Activated naive CD8-positive, alpha-beta T cell treated with anti-CD3 and anti-CD28 coated beads, Interleukin-2, amount 50 U/mL, for 24 hours (primary cell): Measurements from ENCODE around the gene NBR1.
"Not testable (repeated sequence)": the region's sequence is repeated elsewhere in the genome, so short reads cannot be mapped to it uniquely, and the experiment has no call there.

Experiments used
- ATAC-seq: fragments of 150-1000 bp; cut with Tn5 transposase; one replicate; pipeline ENCODE4 v1.10.0; 2021
- DNase-seq: peaks from one replicate; pipeline ENCODE4 v3.0.0; 2021
- H3K27ac Mint-ChIP-seq: one replicate; pipeline ENCODE4 v1.8.0; 2021; ENCODE audit warnings: mild to moderate bottlenecking, mixed read lengths
- H3K27me3 Mint-ChIP-seq: one replicate; pipeline ENCODE4 v1.8.0; 2021; ENCODE audit warnings: mixed read lengths
- H3K36me3 Mint-ChIP-seq: one replicate; pipeline ENCODE4 v1.8.0; 2021; ENCODE audit warnings: low read depth, mixed read lengths
- H3K4me1 Mint-ChIP-seq: one replicate; pipeline ENCODE4 v1.8.0; 2021; ENCODE audit warnings: mixed read lengths
- H3K4me3 Mint-ChIP-seq: one replicate; pipeline ENCODE4 v1.8.0; 2021; ENCODE audit warnings: mild to moderate bottlenecking, moderate library complexity, mixed read lengths
- H3K9me3 Mint-ChIP-seq: one replicate; pipeline ENCODE4 v1.8.0; 2021; ENCODE audit warnings: mixed read lengths

Gene NBR1, protein sequence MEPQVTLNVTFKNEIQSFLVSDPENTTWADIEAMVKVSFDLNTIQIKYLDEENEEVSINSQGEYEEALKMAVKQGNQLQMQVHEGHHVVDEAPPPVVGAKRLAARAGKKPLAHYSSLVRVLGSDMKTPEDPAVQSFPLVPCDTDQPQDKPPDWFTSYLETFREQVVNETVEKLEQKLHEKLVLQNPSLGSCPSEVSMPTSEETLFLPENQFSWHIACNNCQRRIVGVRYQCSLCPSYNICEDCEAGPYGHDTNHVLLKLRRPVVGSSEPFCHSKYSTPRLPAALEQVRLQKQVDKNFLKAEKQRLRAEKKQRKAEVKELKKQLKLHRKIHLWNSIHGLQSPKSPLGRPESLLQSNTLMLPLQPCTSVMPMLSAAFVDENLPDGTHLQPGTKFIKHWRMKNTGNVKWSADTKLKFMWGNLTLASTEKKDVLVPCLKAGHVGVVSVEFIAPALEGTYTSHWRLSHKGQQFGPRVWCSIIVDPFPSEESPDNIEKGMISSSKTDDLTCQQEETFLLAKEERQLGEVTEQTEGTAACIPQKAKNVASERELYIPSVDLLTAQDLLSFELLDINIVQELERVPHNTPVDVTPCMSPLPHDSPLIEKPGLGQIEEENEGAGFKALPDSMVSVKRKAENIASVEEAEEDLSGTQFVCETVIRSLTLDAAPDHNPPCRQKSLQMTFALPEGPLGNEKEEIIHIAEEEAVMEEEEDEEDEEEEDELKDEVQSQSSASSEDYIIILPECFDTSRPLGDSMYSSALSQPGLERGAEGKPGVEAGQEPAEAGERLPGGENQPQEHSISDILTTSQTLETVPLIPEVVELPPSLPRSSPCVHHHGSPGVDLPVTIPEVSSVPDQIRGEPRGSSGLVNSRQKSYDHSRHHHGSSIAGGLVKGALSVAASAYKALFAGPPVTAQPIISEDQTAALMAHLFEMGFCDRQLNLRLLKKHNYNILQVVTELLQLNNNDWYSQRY

DNA sequence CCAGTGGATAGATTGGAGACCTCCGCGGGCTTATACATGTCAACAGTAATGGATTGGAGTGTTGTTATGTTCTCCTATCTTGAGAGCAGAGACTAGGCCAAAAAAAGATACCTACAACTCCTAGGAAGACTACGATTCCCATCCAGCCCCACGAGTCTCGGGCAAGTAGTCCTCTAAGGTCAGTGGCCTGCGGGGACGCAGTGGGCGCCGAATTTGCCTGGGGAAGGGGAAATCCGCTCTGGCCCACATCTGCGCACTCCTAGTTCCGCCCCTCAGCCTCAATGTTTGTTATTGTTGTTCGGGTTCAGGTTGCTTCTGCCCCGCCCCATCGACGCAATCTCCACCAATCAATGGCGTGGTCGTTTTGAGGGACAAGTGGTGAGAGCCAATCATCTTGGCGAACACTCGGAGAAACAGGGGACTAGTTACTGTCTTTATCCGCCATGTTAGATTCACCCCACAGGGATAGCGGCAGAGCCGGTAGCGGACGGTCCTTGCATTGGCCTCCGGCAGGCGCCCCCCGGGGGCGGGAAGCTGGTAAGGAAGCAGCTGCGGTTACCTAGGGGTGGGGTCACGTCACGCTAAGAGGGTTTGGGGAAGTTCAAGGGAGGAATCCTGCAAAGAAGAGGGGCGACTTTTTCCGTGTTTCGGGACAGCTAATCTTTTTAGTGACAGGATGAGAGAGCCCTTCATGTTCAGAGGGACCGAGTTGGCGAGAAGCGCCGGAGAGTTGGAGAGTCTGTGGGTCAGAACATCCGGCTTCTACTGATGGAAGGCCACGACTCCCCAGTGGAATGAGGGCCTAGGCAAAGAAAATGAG, at the start of gene NBR1:
Gene NBR1 (plus strand): TSS at position 449 of the 820 bp plus-strand sequence. CDS start 4,586 bp downstream, outside the sequence.
- peak; percentile 84 for ATAC-seq
- H3K4me1 Mint-ChIP-seq: peaks cover 36% of the 10 kb centered on the region
- H3K36me3 Mint-ChIP-seq: peaks cover 1% of the 10 kb centered on the region
- H3K9me3 Mint-ChIP-seq: no peaks in the 10 kb centered on the region
- DNase-seq: peak; percentile 91
- H3K27me3 Mint-ChIP-seq: no peaks in the 10 kb centered on the region
- H3K27ac Mint-ChIP-seq: no peak within 1 kb of the TSS
- H3K4me3 Mint-ChIP-seq: no peak within 1 kb of the TSS

DNA sequence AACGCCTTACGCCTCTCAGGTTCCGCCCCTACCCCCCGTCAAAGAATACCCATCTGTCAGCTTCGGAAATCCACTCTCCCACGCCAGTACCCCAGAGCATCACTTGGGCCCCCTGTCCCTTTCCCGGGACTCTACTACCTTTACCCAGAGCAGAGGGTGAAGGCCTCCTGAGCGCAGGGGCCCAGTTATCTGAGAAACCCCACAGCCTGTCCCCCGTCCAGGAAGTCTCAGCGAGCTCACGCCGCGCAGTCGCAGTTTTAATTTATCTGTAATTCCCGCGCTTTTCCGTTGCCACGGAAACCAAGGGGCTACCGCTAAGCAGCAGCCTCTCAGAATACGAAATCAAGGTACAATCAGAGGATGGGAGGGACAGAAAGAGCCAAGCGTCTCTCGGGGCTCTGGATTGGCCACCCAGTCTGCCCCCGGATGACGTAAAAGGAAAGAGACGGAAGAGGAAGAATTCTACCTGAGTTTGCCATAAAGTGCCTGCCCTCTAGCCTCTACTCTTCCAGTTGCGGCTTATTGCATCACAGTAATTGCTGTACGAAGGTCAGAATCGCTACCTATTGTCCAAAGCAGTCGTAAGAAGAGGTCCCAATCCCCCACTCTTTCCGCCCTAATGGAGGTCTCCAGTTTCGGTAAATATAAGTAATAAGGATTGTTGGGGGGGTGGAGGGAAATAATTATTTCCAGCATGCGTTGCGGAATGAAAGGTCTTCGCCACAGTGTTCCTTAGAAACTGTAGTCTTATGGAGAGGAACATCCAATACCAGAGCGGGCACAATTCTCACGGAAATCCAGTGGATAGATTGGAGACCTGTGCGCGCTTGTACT, 45.7 kb upstream of the NBR1 start, which contains the start of gene BRCA1:
Gene BRCA1 (minus strand): TSS at position 232 of the 834 bp plus-strand sequence. CDS start 1,268 bp downstream, outside the sequence.
- Mint-ChIP-seq H3K27me3 (peaks cover 3% of the 10 kb centered on the region), H3K36me3 (peaks cover 37% of the 10 kb centered on the region), H3K9me3 (no peaks in the 10 kb centered on the region), H3K4me1 (peaks cover 39% of the 10 kb centered on the region), H3K4me3 (peak within 1 kb of the TSS; percentile 98), H3K27ac (peak within 1 kb of the TSS; percentile 100)
- DNase-seq (peak; percentile 94), ATAC-seq (peak; percentile 99)

DNA sequence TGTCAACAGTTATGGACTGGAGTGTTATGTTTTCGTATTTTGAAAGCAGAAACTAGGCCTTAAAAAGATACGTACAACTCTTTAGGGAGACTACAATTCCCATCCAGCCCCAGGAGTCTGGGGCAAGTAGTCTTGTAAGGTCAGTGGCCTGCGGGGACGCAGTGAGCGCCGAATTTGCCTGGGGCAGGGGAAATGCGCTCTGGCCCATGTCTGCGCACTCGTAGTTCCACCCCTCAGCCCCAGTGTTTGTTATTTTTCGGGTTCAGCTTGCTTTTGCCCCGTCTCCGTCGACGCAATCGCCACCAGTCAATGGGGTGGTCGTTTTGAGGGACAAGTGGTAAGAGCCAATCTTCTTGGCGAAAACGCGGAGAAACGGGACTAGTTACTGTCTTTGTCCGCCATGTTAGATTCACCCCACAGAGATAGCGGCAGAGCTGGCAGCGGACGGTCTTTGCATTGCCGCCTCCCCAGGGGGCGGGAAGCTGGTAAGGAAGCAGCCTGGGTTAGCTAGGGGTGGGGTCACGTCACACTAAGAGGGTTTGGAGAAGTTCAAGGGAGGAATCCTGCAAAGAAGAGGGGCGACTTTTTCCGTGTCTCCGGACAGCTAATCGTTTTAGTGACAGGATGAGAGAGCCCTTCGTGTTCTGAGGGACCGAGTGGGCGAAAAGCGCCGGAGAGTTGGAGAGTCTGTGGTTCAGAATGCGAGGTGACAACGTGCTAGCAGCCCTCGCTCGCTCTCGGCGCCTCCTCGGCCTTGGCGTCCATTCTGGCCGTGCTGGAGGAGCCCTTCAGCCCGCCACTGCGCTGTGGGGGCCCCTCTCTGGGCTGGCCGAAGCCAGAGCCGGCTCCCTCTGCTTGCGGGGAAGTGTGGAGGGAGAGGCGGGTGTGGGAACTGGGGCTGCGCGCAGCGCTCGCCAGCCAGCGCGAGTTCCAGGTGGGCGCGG, 44.8 kb upstream of the NBR1 start:
- Mint-ChIP-seq H3K36me3 (peaks cover 41% of the 10 kb centered on the region), H3K4me3 (peak overlapping the region; percentile 98), H3K4me1 (peaks cover 42% of the 10 kb centered on the region), H3K9me3 (no peaks in the 10 kb centered on the region), H3K27me3 (peaks cover 3% of the 10 kb centered on the region), H3K27ac (peak overlapping the region; percentile 100)
- ATAC-seq (no peak), DNase-seq (no peak)

DNA sequence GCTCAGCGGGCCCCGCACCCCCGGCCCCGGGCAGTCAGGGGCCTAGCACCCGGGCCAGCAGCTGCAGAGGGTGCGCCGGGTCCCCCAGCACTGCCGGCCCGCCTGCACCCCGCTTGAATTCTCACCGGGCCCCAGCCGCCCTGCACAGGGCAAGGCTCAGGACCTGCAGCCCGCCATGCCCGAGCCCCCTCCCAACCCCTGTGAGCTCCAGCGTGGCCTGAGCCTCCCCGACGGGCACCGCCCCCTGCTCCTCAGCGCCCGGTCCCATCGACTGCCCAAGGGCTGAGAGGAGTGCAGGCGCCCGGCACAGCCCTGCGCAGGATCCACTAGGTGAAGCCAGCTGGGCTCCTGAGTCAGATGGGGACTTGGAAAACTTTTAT, 44.1 kb upstream of the NBR1 start:
- Mint-ChIP-seq H3K36me3 (peaks cover 39% of the 10 kb centered on the region), H3K9me3 (no peaks in the 10 kb centered on the region), H3K27ac (peak overlapping the region; percentile 73), H3K4me3 (peak overlapping the region; percentile 71), H3K4me1 (peaks cover 42% of the 10 kb centered on the region), H3K27me3 (peaks cover 3% of the 10 kb centered on the region)
- DNase-seq (no peak), ATAC-seq (no peak)

DNA sequence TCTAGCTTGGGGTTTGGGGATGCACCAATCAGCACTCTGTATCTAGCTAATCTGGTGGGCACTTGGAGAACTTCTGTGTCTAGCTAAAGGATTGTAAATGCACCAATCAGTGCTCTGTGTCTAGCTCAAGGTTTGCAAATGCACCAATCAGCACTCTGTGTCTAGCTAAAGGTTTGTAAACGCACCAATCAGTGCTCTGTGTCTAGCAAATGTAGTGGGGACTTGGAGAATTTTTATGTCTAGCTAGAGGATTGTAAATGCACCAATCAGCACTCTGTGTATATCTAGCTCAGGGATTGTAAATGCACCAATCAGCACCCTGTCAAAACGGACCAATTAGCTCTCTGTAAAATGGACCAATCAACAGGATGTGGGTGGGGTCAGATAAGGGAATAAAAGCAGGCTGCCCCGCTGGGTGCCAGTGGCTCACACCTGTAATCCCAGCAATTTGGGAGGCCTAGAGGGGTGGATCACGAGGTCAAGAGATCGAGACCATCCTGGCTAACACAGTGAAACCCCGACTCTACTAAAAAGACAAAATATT, 43.6 kb upstream of the NBR1 start:
- not testable (repeated sequence) for H3K9me3 Mint-ChIP-seq, ATAC-seq, H3K27me3 Mint-ChIP-seq, DNase-seq
- H3K4me3 Mint-ChIP-seq: peak overlapping the region; percentile 71
- H3K4me1 Mint-ChIP-seq: peaks cover 42% of the 10 kb centered on the region
- H3K36me3 Mint-ChIP-seq: peaks cover 35% of the 10 kb centered on the region
- H3K27ac Mint-ChIP-seq: peak overlapping the region; percentile 73

DNA sequence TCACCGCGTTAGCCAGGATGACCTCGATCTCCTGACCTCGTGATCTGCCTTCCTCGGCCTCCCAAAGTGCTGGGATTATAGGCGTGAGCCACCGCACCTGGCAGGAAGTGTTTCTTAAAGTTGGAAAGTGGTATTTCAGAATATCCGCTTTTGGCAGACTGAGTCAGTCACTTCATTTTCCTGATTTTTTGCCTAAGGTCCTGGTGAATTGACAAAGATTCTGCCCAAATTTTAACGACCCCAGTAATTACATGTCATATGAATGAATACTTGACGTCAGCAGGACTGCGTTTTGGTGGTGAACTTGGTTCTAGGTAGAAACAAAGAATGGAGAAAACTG, 41.4 kb upstream of the NBR1 start:
- H3K4me1 Mint-ChIP-seq: peaks cover 33% of the 10 kb centered on the region
- peaks cover 3% of the 10 kb centered on the region for H3K27me3 Mint-ChIP-seq
- no peaks in the 10 kb centered on the region for H3K9me3 Mint-ChIP-seq
- DNase-seq (no peak), ATAC-seq (no peak)
- no peak overlapping the region for H3K4me3 Mint-ChIP-seq
- no peak overlapping the region for H3K27ac Mint-ChIP-seq
- peaks cover 34% of the 10 kb centered on the region for H3K36me3 Mint-ChIP-seq

DNA sequence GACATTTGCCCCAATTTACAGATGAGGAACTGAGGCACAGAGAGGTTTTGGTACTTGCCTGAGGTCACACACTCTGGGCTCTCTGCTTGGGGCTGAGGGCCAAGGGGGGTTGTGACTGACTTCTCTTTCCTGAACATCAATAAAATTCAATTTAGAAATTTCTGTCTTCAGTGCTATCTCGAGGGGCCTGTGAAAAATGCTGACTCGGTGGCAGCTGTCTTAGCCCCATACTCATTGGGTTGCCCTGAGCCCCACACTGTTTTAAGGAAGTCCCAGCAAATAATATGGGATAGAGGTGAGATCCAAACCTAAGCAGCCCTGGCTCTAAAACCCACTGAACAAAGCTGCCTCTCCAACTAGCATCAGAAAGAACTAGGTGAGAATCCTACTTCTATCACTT, 38.9 kb upstream of the NBR1 start:
- no peak for DNase-seq
- H3K27ac Mint-ChIP-seq: no peak overlapping the region
- no peaks in the 10 kb centered on the region for H3K27me3 Mint-ChIP-seq
- peaks cover 28% of the 10 kb centered on the region for H3K4me1 Mint-ChIP-seq
- no peak for ATAC-seq
- peaks cover 35% of the 10 kb centered on the region for H3K36me3 Mint-ChIP-seq
- H3K4me3 Mint-ChIP-seq: no peak overlapping the region
- H3K9me3 Mint-ChIP-seq: no peaks in the 10 kb centered on the region

DNA sequence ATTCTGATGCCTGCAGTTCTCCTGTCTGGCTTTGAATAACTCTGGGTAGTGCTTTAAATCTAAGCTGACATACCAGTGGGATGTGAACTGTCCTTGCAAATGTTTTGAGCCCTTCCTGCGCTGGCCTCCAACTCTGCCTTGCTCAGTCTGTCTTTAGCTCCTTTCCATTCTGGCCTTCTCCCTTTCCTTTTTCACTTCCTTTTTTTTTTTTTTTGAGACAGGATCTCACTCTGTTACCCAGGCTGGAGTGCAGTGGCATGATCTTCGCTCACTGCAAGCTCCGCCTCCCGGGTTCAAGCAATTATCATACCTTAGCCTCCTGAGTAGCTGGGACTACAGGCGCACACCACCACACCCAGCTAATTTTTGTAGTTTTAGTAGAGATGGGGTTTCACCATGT, 37.6 kb upstream of the NBR1 start:
- H3K27ac Mint-ChIP-seq, ATAC-seq, DNase-seq, H3K4me3 Mint-ChIP-seq, H3K9me3 Mint-ChIP-seq, H3K27me3 Mint-ChIP-seq: not testable (repeated sequence)
- Mint-ChIP-seq H3K36me3 (peaks cover 24% of the 10 kb centered on the region), H3K4me1 (peaks cover 17% of the 10 kb centered on the region)

DNA sequence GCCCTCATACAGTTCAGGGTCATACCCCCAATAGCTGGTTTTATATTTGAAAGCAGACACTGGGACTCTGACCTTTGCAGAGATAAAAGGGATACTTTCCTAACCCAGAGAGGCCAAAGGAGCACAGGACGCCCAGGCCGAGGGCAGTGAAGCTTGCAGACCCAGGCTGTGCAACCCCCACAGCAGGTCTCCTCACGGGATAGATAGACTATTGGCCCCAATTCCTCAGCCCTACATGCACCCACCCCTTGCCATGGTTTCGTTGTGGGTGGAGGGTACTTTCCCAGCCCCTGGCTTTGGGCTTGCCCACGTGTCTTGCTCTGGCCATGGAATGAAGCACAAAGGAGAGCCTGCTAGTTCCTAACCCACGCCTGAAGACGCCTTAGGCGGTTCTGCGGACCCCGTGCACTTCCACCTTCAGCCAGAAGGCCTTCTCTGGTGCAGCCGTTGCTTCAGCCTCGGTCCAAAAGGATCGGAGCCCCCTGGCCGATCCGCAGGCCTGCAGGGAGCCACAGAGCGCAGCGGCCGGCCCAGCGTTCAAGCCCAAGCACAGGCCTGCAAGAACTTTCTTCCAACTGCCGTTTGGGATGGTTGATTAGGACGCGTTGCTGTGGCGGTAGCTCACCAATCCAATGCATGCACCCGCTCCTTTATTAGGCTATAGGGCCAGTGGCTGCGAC, 36.1 kb upstream of the NBR1 start:
- H3K36me3 Mint-ChIP-seq: peaks cover 22% of the 10 kb centered on the region
- H3K9me3 Mint-ChIP-seq: no peaks in the 10 kb centered on the region
- no peak overlapping the region for H3K27ac Mint-ChIP-seq
- no peak overlapping the region for H3K4me3 Mint-ChIP-seq
- no peak for ATAC-seq
- no peaks in the 10 kb centered on the region for H3K27me3 Mint-ChIP-seq
- DNase-seq: no peak
- peaks cover 16% of the 10 kb centered on the region for H3K4me1 Mint-ChIP-seq

DNA sequence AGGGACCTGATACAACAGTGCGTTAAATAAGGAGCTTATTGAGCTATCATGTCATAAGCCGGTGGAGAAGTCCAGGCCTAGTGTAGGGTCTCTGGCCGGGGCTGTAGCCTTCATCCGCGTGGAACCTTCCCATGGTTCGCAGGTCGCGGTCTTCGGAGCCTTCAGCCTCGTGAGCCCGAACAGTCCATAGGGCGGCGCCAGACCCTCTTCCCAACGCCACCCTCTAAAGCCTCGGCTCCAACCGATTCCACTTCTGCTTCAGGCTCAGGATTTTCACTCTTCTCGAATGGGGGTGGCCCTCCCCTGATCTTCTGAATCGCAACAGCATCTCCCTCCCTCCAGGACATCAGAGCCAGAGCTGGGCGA, 35.6 kb upstream of the NBR1 start:
- Mint-ChIP-seq H3K27ac (no peak overlapping the region), H3K27me3 (no peaks in the 10 kb centered on the region), H3K4me1 (peaks cover 16% of the 10 kb centered on the region), H3K9me3 (no peaks in the 10 kb centered on the region), H3K36me3 (peaks cover 22% of the 10 kb centered on the region), H3K4me3 (no peak overlapping the region)
- DNase-seq (no peak), ATAC-seq (no peak)

DNA sequence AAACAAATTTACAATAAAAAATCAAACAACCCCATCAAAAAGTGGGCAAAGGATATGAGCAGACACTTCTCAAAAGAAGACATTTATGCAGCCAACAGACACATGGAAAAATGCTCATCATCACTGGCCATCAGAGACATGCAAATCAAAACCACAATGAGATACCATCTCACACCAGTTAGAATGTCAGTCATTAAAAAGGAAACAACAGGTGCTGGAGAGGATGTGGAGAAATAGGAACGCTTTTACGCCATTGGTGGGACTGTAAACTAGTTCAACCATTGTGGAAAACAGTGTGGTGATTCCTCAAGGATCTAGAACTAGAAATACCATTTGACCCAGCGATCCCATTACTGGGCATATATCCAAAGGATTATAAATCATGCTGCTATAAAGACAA, 34.4 kb upstream of the NBR1 start:
- not testable (repeated sequence) for H3K4me3 Mint-ChIP-seq, H3K27me3 Mint-ChIP-seq, DNase-seq, ATAC-seq, H3K9me3 Mint-ChIP-seq
- H3K36me3 Mint-ChIP-seq: peaks cover 18% of the 10 kb centered on the region
- H3K4me1 Mint-ChIP-seq: peaks cover 13% of the 10 kb centered on the region
- H3K27ac Mint-ChIP-seq: peak overlapping the region; percentile 62

DNA sequence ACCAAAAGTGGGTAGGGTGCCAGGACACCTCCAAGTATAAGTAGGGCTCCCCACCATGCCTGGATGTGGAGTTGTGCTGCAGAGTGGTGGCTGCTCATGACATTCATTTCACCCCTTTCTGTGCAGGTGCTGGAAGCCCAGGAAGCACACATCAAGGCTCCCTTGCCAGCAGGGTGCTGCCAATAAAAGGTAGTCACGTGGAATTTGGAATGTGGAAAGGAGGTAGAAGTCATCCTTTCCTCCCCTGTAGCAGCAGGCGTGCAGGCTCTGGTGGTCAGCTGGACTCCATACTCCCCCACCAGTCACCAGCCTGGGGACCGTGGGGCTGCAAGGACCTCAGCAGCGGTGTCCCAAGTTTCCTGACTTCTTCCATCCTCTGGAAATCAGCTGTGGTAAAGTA, 32.5 kb upstream of the NBR1 start:
- H3K9me3 Mint-ChIP-seq, DNase-seq, H3K27ac Mint-ChIP-seq, H3K4me3 Mint-ChIP-seq, ATAC-seq, H3K27me3 Mint-ChIP-seq: not testable (repeated sequence)
- H3K4me1 Mint-ChIP-seq: peaks cover 13% of the 10 kb centered on the region
- H3K36me3 Mint-ChIP-seq: peaks cover 17% of the 10 kb centered on the region
